ENCODE measurements around the gene BBS2.

The BBS2 gene

GRCh38 chr16:56463153-56463552, 56.7 kb downstream of the BBS2 start (continued):
- TF ChIP-seq, protein P1, sequence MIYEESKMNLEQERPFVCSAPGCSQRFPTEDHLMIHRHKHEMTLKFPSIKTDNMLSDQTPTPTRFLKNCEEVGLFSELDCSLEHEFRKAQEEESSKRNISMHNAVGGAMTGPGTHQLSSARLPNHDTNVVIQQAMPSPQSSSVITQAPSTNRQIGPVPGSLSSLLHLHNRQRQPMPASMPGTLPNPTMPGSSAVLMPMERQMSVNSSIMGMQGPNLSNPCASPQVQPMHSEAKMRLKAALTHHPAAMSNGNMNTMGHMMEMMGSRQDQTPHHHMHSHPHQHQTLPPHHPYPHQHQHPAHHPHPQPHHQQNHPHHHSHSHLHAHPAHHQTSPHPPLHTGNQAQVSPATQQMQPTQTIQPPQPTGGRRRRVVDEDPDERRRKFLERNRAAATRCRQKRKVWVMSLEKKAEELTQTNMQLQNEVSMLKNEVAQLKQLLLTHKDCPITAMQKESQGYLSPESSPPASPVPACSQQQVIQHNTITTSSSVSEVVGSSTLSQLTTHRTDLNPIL (CRISPR knock-in tag; IDR thresholded peaks at IDR 0.05; ENCODE audit: low read depth): no peak

DNA sequence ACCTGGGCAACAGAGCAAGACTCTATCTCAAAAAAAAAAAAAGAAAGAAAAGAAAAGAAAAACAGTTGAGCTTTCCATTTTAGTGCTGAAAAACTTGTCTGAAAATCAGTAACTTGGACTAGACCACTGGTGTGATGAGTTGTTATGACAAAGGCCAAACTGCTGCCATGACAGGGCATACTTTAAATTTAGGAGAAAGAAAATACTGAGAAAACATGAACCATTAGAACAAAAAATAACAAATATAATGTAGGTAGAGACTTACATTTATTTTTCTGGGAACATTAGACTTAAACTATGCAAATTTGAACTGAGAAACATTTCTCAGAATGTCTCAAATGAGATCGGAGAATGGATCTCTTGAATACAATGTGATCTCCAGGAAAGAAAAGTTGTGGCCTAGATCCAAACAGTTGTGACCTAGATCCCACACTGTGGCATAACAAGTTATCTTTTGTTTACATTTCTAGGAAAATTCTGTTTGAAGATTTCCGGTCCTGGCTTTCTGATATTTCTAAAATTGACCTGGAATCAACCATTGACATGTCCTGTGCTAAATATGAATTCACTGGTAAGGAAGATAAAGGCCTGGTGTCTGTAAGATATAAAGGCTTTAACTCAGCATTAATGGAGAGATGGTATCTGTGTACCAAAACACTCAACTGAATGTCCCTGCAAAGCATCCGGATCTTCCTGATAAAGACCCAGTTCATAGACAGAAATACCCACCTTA, 57.6 kb downstream of the BBS2 start:
- no peak for ATAC-seq
- TF ChIP-seq TCF4 (CRISPR knock-in tag; IDR thresholded peaks at IDR 0.05; ENCODE audit: borderline replicate concordance): peak; percentile 75; the same call in 1 of the 2 replicates
- TF ChIP-seq PPARA (CRISPR knock-in tag; IDR thresholded peaks at IDR 0.05; ENCODE audit: borderline replicate concordance): no peak

GRCh38 chr16:56460101-56460500, 59.7 kb downstream of the BBS2 start:
- no peak for ATAC-seq
- TF ChIP-seq ZNF565 (CRISPR knock-in tag; conservative IDR thresholded peaks at IDR 0.05; ENCODE audit: low read depth) (no peak), RARB (CRISPR knock-in tag; IDR thresholded peaks at IDR 0.05) (no peak), ESRRG (CRISPR knock-in tag; IDR thresholded peaks at IDR 0.05) (no peak), GLIS3 (CRISPR knock-in tag; IDR thresholded peaks at IDR 0.05) (no peak), CSDC2 (CRISPR knock-in tag; IDR thresholded peaks at IDR 0.05) (no peak)
- TF ChIP-seq, protein P1 (CRISPR knock-in tag; IDR thresholded peaks at IDR 0.05; ENCODE audit: low read depth): no peak
- TF ChIP-seq, protein P2, sequence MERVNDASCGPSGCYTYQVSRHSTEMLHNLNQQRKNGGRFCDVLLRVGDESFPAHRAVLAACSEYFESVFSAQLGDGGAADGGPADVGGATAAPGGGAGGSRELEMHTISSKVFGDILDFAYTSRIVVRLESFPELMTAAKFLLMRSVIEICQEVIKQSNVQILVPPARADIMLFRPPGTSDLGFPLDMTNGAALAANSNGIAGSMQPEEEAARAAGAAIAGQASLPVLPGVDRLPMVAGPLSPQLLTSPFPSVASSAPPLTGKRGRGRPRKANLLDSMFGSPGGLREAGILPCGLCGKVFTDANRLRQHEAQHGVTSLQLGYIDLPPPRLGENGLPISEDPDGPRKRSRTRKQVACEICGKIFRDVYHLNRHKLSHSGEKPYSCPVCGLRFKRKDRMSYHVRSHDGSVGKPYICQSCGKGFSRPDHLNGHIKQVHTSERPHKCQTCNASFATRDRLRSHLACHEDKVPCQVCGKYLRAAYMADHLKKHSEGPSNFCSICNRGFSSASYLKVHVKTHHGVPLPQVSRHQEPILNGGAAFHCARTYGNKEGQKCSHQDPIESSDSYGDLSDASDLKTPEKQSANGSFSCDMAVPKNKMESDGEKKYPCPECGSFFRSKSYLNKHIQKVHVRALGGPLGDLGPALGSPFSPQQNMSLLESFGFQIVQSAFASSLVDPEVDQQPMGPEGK (CRISPR knock-in tag; IDR thresholded peaks at IDR 0.05; ENCODE audit: borderline replicate concordance): no peak

- TF ChIP-seq, protein P3, sequence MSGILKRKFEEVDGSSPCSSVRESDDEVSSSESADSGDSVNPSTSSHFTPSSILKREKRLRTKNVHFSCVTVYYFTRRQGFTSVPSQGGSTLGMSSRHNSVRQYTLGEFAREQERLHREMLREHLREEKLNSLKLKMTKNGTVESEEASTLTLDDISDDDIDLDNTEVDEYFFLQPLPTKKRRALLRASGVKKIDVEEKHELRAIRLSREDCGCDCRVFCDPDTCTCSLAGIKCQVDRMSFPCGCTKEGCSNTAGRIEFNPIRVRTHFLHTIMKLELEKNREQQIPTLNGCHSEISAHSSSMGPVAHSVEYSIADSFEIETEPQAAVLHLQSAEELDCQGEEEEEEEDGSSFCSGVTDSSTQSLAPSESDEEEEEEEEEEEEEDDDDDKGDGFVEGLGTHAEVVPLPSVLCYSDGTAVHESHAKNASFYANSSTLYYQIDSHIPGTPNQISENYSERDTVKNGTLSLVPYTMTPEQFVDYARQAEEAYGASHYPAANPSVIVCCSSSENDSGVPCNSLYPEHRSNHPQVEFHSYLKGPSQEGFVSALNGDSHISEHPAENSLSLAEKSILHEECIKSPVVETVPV (CRISPR knock-in tag; IDR thresholded peaks at IDR 0.05): no peak
- no peak for TF ChIP-seq ZC3H10 (CRISPR knock-in tag; IDR thresholded peaks at IDR 0.05)
- TF ChIP-seq ISL1 (CRISPR knock-in tag; IDR thresholded peaks at IDR 0.05): no peak
- no peak for TF ChIP-seq TSHZ2 (CRISPR knock-in tag; IDR thresholded peaks at IDR 0.05)
- no peak for TF ChIP-seq OSR1 (CRISPR knock-in tag; IDR thresholded peaks at IDR 0.05)
- TF ChIP-seq PPARA (CRISPR knock-in tag; IDR thresholded peaks at IDR 0.05; ENCODE audit: borderline replicate concordance): no peak
- no peak for ATAC-seq
Measured at GRCh38 chr16:56457927-56458470, 61.8 kb downstream of the BBS2 start.
